Activated CD4-positive, CD25-positive, alpha-beta regulatory T cell (primary cell): ENCODE results near the gene PDGFRB.

ENCODE experiments used
- DNase-seq, 4 experiments: peaks; one replicate each; lab custom pipeline; 2025; lab: John Stamatoyannopoulos, UW

The PDGFRB gene

DNA sequence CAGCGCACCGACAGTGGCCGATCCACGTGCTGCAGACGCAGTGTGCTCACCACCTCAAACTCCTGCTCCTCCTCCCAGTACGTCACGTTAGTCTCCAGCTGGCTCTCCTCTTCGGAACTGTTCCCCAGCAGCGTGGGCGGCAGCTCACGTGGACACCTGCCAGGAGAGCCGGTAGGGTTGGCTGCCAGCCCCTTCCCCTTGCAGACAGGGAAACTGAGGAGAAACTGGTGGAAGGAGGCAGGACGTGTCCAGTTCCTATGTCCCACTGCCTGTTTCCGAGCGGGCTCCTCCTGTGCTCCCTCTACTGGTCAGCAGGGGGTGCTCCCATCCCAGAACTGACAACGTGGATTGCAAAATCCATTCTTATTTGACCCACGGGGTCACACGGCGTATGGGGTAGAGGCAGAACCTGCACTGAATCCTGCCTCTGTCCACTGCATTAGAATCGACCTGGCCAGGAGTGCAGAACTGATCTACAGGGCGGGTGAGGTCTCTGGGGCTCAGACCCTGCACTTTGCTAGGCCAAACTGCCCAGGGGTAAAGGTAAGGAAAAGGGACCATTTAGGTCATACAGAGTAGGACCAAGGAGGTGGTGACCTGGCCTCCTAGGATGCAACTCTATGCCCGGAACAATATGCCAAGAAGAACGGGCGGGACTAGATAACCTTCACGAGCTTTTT is 25.7 kb downstream of the PDGFRB start:
- peak in 1 of 4 experiments; percentile 14 for DNase-seq

DNA sequence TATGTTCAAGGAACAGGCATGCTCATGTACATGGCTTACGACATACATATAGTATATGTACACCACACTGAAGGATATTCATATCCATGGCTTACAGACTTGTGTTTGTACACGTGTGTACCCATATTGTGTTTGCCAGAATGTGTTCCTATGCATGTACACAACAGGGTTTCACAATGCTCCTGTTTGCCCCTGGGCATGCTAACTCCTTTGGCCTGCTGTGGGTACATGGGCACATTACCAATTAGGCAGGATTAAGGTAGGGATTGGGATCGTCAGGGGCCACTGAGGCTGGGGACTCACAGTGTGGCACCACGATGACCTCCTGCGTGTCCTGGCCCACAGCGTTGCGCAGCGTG is 26.2 kb downstream of the PDGFRB start:
- DNase-seq, result no peak

DNA sequence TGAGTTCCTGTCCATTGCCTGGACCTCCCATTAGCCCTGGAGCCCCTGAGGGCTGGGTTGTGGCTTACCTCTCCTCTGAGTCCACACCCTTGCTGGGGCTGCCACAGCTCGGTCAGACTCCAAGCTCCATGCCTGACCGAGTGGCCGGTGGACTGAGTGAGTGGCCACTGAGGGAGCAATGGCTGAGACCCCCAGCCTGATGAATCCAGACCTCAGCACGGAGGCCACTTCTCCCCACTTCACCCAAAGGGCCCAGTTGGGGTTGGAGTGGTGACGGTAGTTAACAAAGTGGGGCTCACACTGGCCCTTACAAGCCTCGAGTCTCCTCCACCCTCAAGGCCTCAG is 28.8 kb downstream of the PDGFRB start:
- DNase-seq, result no peak

DNA sequence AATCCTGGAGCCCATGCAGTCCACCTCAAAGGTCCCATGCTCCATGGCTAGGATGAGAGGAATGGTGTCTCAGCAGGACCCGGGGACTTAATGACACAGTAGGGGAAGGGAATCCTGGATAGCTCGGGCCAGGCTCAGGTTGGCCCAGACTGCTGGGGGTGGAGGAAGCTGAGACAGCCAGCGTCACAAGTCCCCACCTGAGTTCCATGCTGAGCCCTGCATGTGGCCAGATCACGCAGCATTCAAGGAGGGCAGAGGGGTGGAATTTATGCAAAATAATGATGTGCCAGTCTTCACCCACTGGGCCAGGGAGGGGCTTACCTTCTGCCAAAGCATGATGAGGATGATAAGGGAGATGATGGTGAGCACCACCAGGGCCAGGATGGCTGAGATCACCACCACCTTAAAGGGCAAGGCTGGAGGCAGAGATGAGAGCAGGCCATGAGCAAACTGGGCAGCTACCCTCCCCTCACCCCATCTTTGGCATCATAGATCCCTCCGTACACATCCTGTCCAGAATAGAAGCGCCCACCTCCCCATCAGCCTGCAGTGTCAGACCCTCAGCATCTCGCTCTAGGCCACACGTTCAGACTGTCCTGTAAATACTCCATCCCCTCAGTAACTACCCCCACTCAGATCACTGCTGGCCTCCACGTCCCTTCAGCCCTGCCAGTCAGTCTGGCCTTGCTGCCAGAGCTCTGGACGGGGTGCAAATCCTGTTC is 29.3 kb downstream of the PDGFRB start:
- no peak for DNase-seq

DNA sequence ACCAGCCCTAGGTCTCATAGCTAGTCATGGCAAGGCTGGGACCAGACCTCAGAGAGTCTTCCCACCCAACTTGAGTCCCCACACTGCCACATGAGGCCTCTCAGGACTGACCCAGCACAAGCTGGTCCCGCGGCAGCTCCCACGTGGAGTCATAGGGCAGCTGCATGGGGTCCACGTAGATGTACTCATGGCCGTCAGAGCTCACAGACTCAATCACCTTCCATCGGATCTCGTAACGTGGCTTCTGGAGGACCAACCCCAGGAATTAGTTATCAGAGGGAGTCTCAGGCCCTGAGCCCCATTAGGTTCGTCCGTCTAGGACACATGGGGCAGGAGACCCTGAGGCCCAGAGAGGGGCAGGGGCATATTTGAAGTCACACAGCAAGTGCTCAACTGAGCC is 30.3 kb downstream of the PDGFRB start:
- DNase-seq, result no peak

DNA sequence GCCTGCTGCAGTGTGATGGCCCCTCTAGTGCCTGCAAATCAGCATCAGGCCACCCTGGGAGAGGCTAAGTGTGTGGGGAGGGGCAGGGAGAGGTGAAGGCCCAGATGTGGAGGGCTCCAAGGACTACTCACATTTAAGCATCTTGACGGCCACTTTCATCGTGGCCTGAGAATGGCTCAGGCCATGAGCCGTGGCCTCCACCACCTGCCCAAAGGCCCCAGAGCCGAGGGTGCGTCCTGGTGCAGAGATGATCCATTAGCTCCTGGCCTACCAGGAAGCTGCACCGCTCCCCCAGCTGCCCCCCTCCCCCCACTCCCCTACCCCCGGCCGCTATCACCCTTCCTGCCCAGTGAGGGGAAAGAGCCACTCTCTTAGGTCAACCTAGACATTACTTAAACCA is 31.0 kb downstream of the PDGFRB start:
- no peak for DNase-seq

DNA sequence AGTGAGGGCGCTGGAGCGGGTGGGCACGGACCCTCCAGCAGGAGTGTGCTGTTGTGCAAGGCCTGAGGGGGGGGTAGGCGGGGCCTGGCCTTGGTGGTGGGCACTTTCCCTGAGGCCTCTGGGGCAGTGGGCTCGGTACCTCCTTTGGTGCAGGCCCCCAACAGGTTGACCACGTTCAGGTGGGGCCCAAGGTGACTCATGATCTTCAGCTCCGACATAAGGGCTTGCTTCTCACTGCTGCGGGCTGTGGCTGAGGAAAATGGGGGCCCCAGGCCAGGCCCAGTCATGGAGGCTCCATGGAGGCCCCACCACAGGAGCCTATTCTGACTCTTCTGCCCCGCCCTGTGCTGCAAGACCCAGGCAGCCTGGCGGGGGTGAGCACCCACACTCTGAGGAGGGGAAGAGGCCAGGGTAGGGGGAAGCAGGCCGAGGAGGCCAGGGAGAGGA is 31.5 kb downstream of the PDGFRB start:
- no peak for DNase-seq

DNA sequence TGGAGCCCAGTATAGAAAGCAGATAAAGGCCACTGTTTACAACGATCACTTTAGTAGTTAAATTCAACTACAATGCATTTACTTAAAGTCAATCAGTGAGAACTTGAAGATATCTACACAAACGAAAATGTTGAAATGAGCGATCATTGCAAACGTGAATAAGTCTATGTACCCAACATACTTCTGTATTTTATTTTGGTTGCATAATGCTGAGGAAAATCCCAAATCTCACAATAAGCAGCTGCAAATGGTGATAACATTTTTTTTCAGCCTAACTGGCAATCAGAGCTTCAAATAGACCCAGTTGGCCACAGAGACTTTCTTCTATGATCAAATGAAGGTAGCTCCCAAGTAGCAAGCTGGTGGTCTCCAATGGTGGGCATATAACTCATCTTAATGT is 32.1 kb downstream of the PDGFRB start:
- no peak for DNase-seq

DNA sequence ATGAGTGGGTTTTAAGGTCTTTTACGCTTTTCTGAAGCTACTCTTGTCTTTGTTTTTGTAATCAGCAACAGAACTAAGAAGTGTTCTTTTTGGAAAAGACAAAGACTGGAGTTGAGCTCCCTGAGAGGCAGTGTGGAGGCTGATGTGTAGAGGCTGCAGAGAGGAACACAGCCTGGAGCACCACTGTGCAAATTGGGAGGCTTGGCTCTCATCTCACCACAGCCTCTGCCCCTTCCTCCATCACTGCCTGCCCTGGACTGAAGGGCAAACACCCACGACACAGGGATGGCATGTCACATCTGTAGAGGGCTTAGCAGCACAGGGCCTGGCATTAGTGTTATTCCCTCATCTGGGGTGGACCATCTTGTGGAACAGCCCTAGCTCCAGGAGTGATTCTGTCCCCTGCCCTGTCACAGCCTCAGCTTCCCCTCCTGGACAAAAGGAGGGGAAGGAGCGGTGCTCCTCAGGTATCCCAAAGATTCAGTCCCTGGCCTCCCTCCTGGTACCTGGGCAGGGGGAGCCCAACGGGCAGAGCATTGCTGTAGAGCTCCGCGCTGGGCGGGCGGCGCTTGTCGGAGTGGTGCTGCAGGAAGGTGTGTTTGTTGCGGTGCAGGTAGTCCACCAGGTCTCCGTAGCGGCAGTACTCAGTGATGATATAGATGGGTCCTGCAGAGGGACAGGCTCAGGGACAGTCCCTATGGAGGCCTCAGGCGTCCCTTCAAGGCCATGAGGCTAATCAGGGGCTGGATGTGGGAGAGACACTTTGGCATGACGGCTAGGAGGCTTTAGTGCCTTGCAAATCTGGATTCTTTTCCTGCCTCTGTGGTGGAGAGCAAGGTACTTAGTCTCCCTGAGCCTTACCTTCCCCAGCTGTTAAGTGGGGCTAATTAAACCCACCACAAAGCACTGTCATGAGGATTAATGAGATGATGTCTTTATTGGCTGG is 32.8 kb downstream of the PDGFRB start:
- no peak for DNase-seq

DNA sequence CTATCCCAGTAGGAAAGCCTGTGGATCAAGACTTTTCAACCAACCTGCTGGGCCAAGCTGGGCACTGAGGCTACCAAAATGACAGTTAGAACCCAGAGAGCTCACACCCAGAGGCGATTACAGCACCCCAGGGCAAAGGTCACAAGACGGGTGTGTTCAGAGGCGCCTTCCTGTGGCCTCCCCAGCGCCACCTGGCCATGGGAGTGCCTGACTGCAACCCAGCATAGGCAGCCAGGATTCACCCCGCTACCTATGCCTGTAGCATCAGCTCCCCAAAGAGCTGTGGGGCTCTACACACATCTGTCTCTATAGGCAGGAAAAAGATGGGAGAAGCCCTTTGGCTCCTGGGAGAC is 33.5 kb downstream of the PDGFRB start:
- no peak for DNase-seq

DNA sequence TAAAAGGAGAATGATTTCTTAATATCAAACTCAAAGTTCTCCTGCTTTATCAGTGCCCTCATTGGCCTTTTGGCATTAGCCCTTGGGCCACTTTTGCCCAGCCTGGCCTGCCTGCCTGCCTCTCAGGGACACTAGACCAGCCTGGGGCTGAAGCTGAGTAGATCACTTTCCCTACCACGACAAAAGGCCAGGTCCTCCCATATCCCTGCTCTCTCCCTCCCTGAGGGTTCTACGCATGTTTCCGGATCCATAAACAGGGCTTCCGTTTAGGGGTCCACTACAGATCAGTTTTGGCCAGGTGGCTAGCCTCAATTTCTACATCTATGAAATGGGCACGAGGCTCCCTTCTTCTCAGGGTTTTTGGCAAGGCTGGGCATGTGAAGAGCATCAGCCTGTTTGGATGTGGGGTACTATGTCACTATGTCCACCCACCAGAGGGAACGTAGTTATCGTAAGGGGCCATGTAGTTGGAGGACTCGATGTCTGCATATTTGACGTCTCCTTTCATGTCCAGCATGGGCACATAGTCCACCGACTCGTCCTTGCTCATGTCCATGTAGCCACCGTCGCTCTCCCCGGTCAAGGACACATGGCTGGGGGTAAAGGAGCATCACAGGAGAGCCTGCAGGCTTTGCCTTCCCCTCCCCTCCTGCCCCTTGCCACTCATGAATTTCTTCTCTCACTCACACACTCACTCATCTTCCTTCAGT is 34.0 kb downstream of the PDGFRB start:
- DNase-seq, result no peak

DNA sequence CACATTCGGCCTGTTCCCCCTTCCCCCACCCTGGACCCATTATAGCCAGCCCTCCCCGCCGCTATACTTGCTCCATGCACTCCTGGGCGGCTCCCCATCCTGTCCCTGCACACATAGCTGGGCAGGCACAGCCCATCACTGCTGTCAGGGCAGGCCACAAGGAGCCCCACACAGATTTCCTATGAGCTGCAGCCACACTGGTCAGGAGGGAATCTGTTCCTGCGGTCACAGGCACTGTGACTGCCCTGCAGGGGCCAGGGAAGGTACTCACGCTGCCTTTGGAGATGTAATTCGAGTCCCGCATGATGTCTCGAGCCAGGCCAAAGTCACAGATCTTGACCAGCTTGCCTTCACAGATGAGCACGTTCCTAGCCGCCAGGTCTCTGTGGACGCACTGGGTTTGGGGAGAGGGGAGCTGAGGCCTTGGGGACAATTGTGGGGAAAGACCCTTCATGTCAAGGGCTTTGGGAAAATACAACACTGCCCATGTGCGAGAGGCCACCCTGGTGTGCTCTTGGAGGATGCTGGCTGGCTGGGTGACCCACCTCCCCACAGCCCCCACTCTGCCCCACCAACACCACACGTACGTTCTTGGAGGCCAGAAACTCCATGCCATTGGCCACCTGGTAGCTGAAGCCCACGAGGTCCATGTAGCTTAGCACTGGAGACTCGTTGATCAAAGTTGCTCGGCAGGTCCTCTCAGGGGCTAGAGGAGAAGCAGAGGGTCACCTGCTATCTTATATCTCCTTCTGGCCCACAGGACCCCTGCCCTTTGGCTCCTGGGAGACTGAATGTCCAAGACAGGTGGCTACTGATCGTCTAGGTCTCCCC is 34.8 kb downstream of the PDGFRB start:
- no peak for DNase-seq

DNA sequence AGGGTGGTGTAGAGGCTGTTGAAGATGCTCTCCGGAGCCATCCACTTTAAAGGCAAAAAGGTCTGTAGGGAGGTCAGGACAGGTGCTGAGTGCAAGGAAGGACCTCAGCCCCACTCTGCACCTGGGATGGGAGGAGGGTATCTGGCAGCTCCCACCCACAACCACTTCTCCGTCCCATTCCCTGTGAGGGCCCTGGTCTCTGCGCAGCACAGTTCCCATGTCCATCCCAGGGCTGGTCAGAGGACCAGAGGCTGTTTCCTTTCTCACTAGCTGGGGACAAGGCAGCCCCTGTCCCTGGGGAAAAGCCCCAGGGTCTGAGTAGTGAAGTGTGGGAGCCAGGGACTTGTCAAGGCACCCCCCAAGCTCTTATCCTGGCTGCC is 35.6 kb downstream of the PDGFRB start:
- DNase-seq, result no peak

DNA sequence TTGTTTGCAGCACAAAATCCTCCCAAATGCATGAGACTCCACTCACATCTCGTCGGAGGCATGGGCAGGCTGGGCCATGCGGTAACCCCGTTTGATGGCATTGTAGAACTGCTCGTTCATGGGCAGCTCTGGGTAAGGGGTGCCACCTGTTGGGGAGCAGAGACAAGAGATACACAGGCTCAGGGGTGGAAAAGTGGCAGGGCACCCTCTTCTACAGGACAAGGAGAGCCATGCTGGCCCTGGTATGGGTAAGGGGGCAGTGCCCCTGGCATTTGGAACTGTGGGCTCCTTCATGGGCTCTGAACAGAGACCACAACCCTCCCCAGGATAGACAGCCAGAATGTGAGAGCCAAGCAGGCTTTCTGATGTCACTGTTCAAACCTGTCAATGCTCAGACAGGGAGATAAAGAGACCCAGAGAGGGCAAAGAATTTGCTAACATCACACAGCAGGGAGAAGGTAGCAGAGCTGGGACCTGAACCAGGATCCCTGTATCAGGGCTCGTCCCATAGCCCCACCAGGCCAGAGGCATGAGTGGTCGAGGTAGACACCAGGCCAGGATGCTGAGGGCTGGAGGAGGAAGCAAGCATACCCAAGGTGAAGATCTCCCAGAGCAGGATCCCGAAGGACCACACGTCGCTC is 36.1 kb downstream of the PDGFRB start:
- DNase-seq, result no peak

DNA sequence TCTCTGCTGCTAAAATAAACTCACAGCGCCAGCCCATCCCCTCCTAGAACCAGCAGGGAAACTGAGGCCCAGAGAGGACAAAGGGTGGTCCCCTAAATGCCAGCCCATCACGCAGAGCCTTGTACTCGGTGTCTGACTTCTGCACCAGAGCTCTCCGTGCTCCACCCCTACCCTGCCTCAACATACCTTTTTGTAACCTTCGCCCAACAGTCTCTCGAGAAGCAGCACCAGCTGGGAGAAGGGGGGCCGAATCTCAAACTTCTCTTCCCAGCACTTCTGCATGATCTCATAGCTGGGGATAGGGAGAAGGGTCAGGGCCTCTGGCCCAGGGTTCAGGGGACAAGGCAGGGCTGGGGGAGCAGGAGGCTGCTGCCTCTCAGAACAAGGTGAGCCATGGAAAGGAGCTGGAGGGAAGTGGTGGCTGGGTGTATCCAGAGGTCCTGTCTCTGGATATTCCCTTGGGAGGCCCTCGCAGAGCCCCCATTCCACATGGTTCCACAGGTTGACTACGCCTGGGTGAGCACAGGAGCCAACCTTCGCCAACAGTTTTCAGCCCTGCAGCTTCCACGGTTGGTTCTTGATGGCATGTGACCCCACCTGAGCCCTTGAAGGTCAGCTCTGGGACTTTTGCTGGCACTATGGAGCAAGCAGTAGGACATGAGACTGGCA is 37.0 kb downstream of the PDGFRB start:
- DNase-seq, result no peak

DNA sequence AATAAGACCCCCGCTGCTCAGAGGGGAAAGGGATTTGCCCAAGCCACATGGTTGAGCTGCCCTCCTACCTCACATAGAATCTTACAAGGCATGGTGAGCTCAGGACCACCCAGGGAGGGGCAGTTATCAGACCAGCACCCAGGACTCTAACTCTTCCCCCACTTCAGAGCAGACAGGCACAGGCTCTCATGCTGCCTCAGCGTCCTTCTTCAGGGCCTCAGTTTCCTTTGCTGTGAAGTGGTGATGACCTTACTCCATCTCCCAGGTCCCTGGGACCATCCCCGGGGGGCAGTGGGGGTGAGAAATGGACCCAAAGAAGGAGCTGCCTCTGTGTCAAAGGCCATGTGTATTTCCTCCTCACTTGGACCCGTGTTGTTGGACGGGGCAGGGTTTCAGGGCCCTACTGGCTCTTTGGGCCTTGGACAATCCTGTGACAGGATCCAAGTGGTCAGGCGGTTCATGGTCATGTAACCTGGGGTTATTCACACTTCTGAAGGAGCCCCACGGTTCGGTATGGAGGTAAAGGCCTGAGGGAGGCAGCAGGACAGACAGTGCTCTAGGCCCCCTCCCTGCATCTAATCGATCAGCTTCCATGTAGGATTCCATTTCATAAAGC is 37.6 kb downstream of the PDGFRB start:
- no peak for DNase-seq

DNA sequence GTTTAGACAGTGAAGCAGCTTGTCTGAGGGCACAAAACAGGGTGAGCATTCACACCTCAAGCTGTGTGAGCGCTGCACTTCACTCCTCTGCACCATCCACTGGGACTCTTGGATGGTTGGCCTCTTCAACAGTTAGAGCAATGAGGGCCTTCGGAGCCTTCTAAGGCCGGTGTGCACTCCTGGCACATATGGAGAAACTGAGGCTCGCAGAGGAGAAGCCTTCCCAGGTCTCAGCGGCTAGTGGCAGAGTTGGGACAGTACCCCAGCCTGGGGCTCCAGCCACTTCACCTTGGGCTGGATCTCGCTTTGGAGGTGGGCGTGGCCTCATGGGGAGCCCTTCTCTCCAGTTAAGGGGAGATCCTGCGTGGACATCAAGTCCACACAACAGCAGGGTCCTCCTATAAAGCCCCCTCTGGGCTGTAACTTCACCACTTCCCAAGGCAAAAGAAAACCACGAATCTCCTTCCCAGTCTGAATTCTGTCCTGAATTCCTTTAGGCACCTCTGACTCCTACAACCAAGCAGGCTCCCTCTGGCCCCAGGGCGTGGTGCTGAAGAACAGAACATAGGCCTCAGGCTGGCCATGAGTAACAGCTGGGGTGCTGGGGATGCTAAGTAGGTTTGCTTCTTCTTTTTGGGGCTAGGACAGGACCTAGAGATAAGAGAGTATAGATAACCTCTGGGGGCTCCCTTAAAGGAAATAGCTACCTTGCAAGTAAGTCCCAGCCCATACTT is 38.8 kb downstream of the PDGFRB start:
- DNase-seq, result no peak

DNA sequence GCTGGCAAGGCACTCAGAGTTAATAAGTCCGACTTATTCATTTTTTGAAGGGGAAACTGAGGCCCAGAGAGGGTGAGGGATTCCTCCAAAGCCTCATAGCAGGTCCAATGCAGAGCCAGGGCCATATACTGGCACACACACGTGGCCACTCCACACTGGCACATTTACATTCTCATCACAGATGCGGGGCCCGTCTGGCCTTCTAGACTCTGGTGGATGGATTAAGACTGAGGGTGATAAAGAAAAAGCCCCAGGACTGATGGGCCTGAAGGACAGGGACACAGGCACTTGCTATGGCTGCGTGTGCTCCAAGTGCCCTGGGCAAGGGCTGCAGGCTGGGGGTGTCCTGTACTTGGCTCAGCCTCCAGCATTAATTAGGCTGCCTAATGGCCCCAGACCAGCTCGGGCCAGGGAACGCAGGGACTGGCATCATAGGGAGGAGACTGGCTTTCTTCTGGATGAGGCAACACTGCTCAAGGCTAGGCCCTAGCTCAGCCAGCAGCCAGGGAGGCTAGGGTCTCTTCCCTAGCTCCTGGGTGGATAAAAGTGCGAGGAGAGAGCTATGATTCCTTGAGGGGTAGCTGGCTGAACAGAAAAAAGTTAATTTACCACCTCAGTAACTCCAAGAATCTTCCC is 40.8 kb downstream of the PDGFRB start:
- DNase-seq, result no peak
